ENCODE results near the gene GPR142.

- no peak for TF ChIP-seq CTCF (IDR thresholded peaks at IDR 0.05)
- no peak for TF ChIP-seq POLR2A (IDR thresholded peaks at IDR 0.05)
Observed at GRCh38 chr17:74380959-74381808, 13.9 kb downstream of the GPR142 start.
